ENCODE results near the gene UVRAG. TPM values are rescaled to one million over a fixed set of nuclear protein-coding genes. Genes with fewer than 3 reads are reported as not detected.
"Not testable (repeated sequence)": the region's sequence is repeated elsewhere in the genome, so short reads cannot be mapped to it uniquely, and the experiment has no call there.

The UVRAG gene
- total RNA-seq, 1 donor from 2014 or later, result 17.8 TPM

GRCh38 chr11:75850787-75851186, 35.8 kb downstream of the UVRAG start:
- Mint-ChIP-seq H3K4me3 (ENCODE audit: unreplicated experiment) (no peak overlapping the region), H3K4me1 (ENCODE audit: low read depth, unreplicated experiment) (no peaks in the 10 kb centered on the region), H3K27ac (ENCODE audit: unreplicated experiment) (no peak overlapping the region), H3K36me3 (ENCODE audit: unreplicated experiment) (no peaks in the 10 kb centered on the region), H3K27me3 (ENCODE audit: unreplicated experiment) (no peaks in the 10 kb centered on the region), H3K9me3 (ENCODE audit: unreplicated experiment) (no peaks in the 10 kb centered on the region)
- no peak for TF ChIP-seq CTCF (IDR thresholded peaks at IDR 0.05; ENCODE audit: partially characterized antibody, unreplicated experiment)
- no peak for DNase-seq

GRCh38 chr11:75851203-75851602, 36.2 kb downstream of the UVRAG start:
- Mint-ChIP-seq H3K27ac (ENCODE audit: unreplicated experiment) (no peak overlapping the region), H3K9me3 (ENCODE audit: unreplicated experiment) (no peaks in the 10 kb centered on the region), H3K4me1 (ENCODE audit: low read depth, unreplicated experiment) (no peaks in the 10 kb centered on the region), H3K4me3 (ENCODE audit: unreplicated experiment) (no peak overlapping the region), H3K36me3 (ENCODE audit: unreplicated experiment) (no peaks in the 10 kb centered on the region), H3K27me3 (ENCODE audit: unreplicated experiment) (no peaks in the 10 kb centered on the region)
- no peak for DNase-seq
- no peak for TF ChIP-seq CTCF (IDR thresholded peaks at IDR 0.05; ENCODE audit: partially characterized antibody, unreplicated experiment)

DNA sequence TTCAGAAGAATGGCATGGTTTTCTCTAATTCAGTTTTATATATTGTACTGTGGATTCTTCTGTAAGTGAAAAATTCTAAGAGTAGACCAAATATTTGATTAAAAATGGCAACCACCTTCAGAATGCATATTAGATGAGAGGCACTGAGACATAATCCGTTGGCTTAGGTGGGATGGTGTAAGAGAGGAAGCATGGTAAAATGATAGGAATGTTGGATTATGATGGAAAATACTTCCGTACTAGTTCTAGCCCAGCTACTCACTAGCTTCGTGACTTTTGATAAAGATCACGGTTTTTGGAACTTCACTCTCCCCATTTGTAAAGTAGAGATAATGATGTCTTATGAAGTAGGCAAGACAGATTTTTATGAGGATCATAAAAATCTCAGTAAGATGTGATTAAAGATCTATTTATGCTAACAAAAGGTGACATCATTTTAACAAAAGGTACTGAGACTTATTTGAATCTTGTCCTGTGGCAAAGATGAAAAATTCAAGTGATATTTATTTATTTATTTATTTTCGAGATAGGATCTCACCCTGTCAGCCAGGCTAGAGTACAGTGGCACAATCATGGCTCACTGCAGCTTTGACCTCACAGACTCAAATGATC, 37.5 kb downstream of the UVRAG start:
- no peaks in the 10 kb centered on the region for H3K27me3 Mint-ChIP-seq (ENCODE audit: unreplicated experiment)
- no peak for TF ChIP-seq CTCF (IDR thresholded peaks at IDR 0.05; ENCODE audit: partially characterized antibody, unreplicated experiment)

GRCh38 chr11:75853563-75853962, 38.6 kb downstream of the UVRAG start:
- H3K27ac Mint-ChIP-seq (ENCODE audit: unreplicated experiment); H3K4me3 Mint-ChIP-seq (ENCODE audit: unreplicated experiment); H3K9me3 Mint-ChIP-seq (ENCODE audit: unreplicated experiment); DNase-seq; H3K4me1 Mint-ChIP-seq (ENCODE audit: low read depth, unreplicated experiment); H3K27me3 Mint-ChIP-seq (ENCODE audit: unreplicated experiment); H3K36me3 Mint-ChIP-seq (ENCODE audit: unreplicated experiment): not testable (repeated sequence)

More for the DNA sequence above, 37.5 kb downstream of the UVRAG start:
- H3K9me3 Mint-ChIP-seq (ENCODE audit: unreplicated experiment), result no peaks in the 10 kb centered on the region
- H3K27ac Mint-ChIP-seq (ENCODE audit: unreplicated experiment), result no peak overlapping the region
- no peak for DNase-seq
- H3K36me3 Mint-ChIP-seq (ENCODE audit: unreplicated experiment), result no peaks in the 10 kb centered on the region
- no peak overlapping the region for H3K4me3 Mint-ChIP-seq (ENCODE audit: unreplicated experiment)
- H3K4me1 Mint-ChIP-seq (ENCODE audit: low read depth, unreplicated experiment), result no peaks in the 10 kb centered on the region

GRCh38 chr11:75853971-75854370, 39.0 kb downstream of the UVRAG start:
- Mint-ChIP-seq H3K4me3 (ENCODE audit: unreplicated experiment) (no peak overlapping the region), H3K4me1 (ENCODE audit: low read depth, unreplicated experiment) (no peaks in the 10 kb centered on the region), H3K36me3 (ENCODE audit: unreplicated experiment) (no peaks in the 10 kb centered on the region), H3K27ac (ENCODE audit: unreplicated experiment) (no peak overlapping the region), H3K9me3 (ENCODE audit: unreplicated experiment) (no peaks in the 10 kb centered on the region), H3K27me3 (ENCODE audit: unreplicated experiment) (no peaks in the 10 kb centered on the region)
- TF ChIP-seq CTCF (IDR thresholded peaks at IDR 0.05; ENCODE audit: partially characterized antibody, unreplicated experiment), result no peak
- DNase-seq, result no peak

Data from glutamatergic neuron (in vitro differentiated cells).